Measurements from ENCODE around the gene KARS1. TPM values are rescaled to one million over a fixed set of nuclear protein-coding genes. Genes with fewer than 3 reads are reported as not detected.
A peak's percentile ranks its signal among the peaks of the same experiment; 100 is the strongest.

KARS1 gene
- total RNA-seq, 1 experiment from 2014 or later, result 253 TPM

- peak; percentile 37 for DNase-seq (ENCODE audit: low spot score)
- Histone ChIP-seq H3K4me3 (ENCODE audit: low read depth, low read length, poor library complexity, severe bottlenecking) (no peak overlapping the region), H3K9me3 (ENCODE audit: low read depth, low read length, poor library complexity, severe bottlenecking) (no peaks in the 10 kb centered on the region), H3K27me3 (replicated peaks; ENCODE audit: insufficient read depth, low read depth, low read length, poor library complexity) (no peaks in the 10 kb centered on the region), H3K4me1 (ENCODE audit: insufficient read depth, low read length, poor library complexity, severe bottlenecking) (peaks cover 30% of the 10 kb centered on the region), H3K27ac (ENCODE audit: low read depth, low read length, poor library complexity, severe bottlenecking) (peak overlapping the region; percentile 45), H3K36me3 (ENCODE audit: insufficient read depth, low read length, poor library complexity, severe bottlenecking) (no peaks in the 10 kb centered on the region)
- BruUV-seq (replicated peaks), result no TSS peak
- intact Hi-C loops (cut with micrococcal nuclease; ENCODE audit: unreplicated experiment), result no loop called here
- ChIA-PET POLR2A (ENCODE audit: low non-redundant PET) (interaction anchor here (0.6 kb wide), 2 partner anchors 32 to 169 kb away, joined by 5 to 10 read pairs; no protein-coding TSS in a partner anchor), CTCF (interaction anchor here (0.5 to 1.0 kb wide), 2 partner anchors 69 to 74 kb away, joined by 3 read pairs; no protein-coding TSS in a partner anchor)
- no peak for TF ChIP-seq EZH2 (IDR thresholded peaks at IDR 0.05; ENCODE audit: borderline replicate concordance, low read depth, low read length, poor library complexity, severe bottlenecking)
- TF ChIP-seq, protein P1, sequence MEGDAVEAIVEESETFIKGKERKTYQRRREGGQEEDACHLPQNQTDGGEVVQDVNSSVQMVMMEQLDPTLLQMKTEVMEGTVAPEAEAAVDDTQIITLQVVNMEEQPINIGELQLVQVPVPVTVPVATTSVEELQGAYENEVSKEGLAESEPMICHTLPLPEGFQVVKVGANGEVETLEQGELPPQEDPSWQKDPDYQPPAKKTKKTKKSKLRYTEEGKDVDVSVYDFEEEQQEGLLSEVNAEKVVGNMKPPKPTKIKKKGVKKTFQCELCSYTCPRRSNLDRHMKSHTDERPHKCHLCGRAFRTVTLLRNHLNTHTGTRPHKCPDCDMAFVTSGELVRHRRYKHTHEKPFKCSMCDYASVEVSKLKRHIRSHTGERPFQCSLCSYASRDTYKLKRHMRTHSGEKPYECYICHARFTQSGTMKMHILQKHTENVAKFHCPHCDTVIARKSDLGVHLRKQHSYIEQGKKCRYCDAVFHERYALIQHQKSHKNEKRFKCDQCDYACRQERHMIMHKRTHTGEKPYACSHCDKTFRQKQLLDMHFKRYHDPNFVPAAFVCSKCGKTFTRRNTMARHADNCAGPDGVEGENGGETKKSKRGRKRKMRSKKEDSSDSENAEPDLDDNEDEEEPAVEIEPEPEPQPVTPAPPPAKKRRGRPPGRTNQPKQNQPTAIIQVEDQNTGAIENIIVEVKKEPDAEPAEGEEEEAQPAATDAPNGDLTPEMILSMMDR (conservative IDR thresholded peaks at IDR 0.05; ENCODE audit: low read depth, low read length), result no peak
These were observed 56.3 kb downstream of the KARS1 start for GRCh38 chr16:75590920-75591843.

GRCh38 chr16:75589306-75589705, 58.2 kb downstream of the KARS1 start:
- H3K9me3 ChIP-seq (ENCODE audit: low read depth, low read length, poor library complexity, severe bottlenecking), result no peaks in the 10 kb centered on the region
- no peaks in the 10 kb centered on the region for H3K27me3 ChIP-seq (replicated peaks; ENCODE audit: insufficient read depth, low read depth, low read length, poor library complexity)
- BruUV-seq (replicated peaks), result no TSS peak
- intact Hi-C loops (cut with micrococcal nuclease; ENCODE audit: unreplicated experiment), result no loop called here
- H3K4me1 ChIP-seq (ENCODE audit: insufficient read depth, low read length, poor library complexity, severe bottlenecking), result peaks cover 17% of the 10 kb centered on the region
- POLR2A ChIA-PET (ENCODE audit: low non-redundant PET), result no interaction called here
- H3K4me3 ChIP-seq (ENCODE audit: low read depth, low read length, poor library complexity, severe bottlenecking), result no peak overlapping the region
- no peak overlapping the region for H3K27ac ChIP-seq (ENCODE audit: low read depth, low read length, poor library complexity, severe bottlenecking)
- TF ChIP-seq, protein P1 (conservative IDR thresholded peaks at IDR 0.05; ENCODE audit: low read depth, low read length), result no peak
- TF ChIP-seq EZH2 (IDR thresholded peaks at IDR 0.05; ENCODE audit: borderline replicate concordance, low read depth, low read length, poor library complexity, severe bottlenecking), result no peak
- no peaks in the 10 kb centered on the region for H3K36me3 ChIP-seq (ENCODE audit: insufficient read depth, low read length, poor library complexity, severe bottlenecking)
- CTCF ChIA-PET, result no interaction called here
- no peak for DNase-seq (ENCODE audit: low spot score)

GRCh38 chr16:75588716-75589115, 58.7 kb downstream of the KARS1 start:
- Histone ChIP-seq H3K4me3 (ENCODE audit: low read depth, low read length, poor library complexity, severe bottlenecking) (no peak overlapping the region), H3K27ac (ENCODE audit: low read depth, low read length, poor library complexity, severe bottlenecking) (no peak overlapping the region), H3K9me3 (ENCODE audit: low read depth, low read length, poor library complexity, severe bottlenecking) (no peaks in the 10 kb centered on the region), H3K36me3 (ENCODE audit: insufficient read depth, low read length, poor library complexity, severe bottlenecking) (no peaks in the 10 kb centered on the region), H3K4me1 (ENCODE audit: insufficient read depth, low read length, poor library complexity, severe bottlenecking) (peaks cover 11% of the 10 kb centered on the region), H3K27me3 (replicated peaks; ENCODE audit: insufficient read depth, low read depth, low read length, poor library complexity) (no peaks in the 10 kb centered on the region)
- no TSS peak for BruUV-seq (replicated peaks)
- POLR2A ChIA-PET (ENCODE audit: low non-redundant PET), result no interaction called here
- no peak for TF ChIP-seq EZH2 (IDR thresholded peaks at IDR 0.05; ENCODE audit: borderline replicate concordance, low read depth, low read length, poor library complexity, severe bottlenecking)
- TF ChIP-seq, protein P1 (conservative IDR thresholded peaks at IDR 0.05; ENCODE audit: low read depth, low read length), result no peak
- CTCF ChIA-PET, result no interaction called here
- intact Hi-C loops (cut with micrococcal nuclease; ENCODE audit: unreplicated experiment), result no loop called here
- no peak for DNase-seq (ENCODE audit: low spot score)

Measured in A673 (cell line).